ENCODE measurements around the gene MAPRE2. TPM values are rescaled to one million over a fixed set of nuclear protein-coding genes. Genes with fewer than 3 reads are reported as not detected.

MAPRE2 gene
- total RNA-seq, 1 experiment from 2014 or later, result 16.4 TPM

DNA sequence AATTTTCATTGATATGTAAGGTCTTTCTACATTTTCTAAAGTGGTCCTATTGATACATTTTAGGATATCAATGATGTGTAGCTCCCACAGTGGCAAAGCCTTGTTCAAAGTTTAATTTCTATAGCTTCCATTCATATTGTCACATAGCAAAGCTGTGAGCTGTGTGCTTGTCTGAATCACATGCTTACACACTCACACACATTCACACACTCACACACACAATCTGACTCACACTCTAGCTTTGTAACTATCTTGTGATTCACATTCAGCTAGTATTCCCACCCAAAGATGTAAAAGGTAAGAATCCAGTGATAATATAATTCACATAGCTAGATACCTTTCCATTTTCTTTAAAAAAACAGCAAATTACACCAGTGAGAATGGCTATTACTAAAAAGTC, 58.7 kb downstream of the MAPRE2 start:
- H3K4me3 ChIP-seq (ENCODE audit: low read depth, low read length, poor library complexity, severe bottlenecking), result no peak overlapping the region
- TF ChIP-seq EZH2 (IDR thresholded peaks at IDR 0.05; ENCODE audit: borderline replicate concordance, low read depth, low read length, poor library complexity, severe bottlenecking), result no peak
- TF ChIP-seq, protein P1, sequence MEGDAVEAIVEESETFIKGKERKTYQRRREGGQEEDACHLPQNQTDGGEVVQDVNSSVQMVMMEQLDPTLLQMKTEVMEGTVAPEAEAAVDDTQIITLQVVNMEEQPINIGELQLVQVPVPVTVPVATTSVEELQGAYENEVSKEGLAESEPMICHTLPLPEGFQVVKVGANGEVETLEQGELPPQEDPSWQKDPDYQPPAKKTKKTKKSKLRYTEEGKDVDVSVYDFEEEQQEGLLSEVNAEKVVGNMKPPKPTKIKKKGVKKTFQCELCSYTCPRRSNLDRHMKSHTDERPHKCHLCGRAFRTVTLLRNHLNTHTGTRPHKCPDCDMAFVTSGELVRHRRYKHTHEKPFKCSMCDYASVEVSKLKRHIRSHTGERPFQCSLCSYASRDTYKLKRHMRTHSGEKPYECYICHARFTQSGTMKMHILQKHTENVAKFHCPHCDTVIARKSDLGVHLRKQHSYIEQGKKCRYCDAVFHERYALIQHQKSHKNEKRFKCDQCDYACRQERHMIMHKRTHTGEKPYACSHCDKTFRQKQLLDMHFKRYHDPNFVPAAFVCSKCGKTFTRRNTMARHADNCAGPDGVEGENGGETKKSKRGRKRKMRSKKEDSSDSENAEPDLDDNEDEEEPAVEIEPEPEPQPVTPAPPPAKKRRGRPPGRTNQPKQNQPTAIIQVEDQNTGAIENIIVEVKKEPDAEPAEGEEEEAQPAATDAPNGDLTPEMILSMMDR (conservative IDR thresholded peaks at IDR 0.05; ENCODE audit: low read depth, low read length), result no peak
- intact Hi-C loops (cut with micrococcal nuclease; ENCODE audit: unreplicated experiment), result no loop called here
- H3K27me3 ChIP-seq (replicated peaks; ENCODE audit: insufficient read depth, low read depth, low read length, poor library complexity), result no peaks in the 10 kb centered on the region
- no TSS peak for BruUV-seq (replicated peaks)
- POLR2A ChIA-PET (ENCODE audit: low non-redundant PET), result no interaction called here
- no peaks in the 10 kb centered on the region for H3K36me3 ChIP-seq (ENCODE audit: insufficient read depth, low read length, poor library complexity, severe bottlenecking)
- H3K9me3 ChIP-seq (ENCODE audit: low read depth, low read length, poor library complexity, severe bottlenecking), result no peaks in the 10 kb centered on the region
- H3K4me1 ChIP-seq (ENCODE audit: insufficient read depth, low read length, poor library complexity, severe bottlenecking), result no peaks in the 10 kb centered on the region
- DNase-seq (ENCODE audit: low spot score), result no peak
- no peak overlapping the region for H3K27ac ChIP-seq (ENCODE audit: low read depth, low read length, poor library complexity, severe bottlenecking)
- CTCF ChIA-PET, result no interaction called here

DNA sequence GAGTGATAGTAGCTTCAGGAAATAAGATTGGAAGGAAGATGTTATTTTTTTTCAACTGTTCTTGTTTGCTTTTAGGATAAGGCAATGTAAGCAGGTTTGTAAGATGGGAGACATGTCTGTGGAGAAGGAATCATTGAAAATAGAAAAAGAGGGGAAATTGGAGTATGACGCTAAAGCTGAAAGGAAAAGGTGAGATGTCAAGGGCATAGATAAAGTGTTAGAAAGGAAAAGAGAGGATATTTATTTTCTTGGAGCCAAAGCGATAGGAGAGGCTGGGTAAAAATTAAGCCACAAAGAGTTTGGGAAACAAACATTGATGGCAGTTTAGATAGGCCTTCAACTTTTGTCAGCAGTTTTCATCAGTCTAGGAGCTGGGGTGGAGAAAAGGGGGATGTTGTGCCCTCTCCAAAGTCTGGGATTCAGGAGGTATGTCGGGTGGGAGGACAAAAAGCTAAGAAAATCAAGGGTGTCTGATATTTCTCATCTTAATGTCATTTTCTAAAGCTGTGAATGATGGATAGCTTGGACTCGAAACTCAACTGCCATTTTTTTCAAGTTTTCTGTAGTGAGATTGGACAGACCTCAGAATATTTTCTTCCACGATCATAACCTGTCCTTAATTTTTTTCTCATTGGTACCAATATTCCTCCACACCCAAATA, 63.3 kb downstream of the MAPRE2 start:
- BruUV-seq (replicated peaks), result no TSS peak
- intact Hi-C loops (cut with micrococcal nuclease; ENCODE audit: unreplicated experiment), result no loop called here
- Histone ChIP-seq H3K4me1 (ENCODE audit: insufficient read depth, low read length, poor library complexity, severe bottlenecking) (no peaks in the 10 kb centered on the region), H3K36me3 (ENCODE audit: insufficient read depth, low read length, poor library complexity, severe bottlenecking) (no peaks in the 10 kb centered on the region), H3K4me3 (ENCODE audit: low read depth, low read length, poor library complexity, severe bottlenecking) (no peak overlapping the region), H3K27me3 (replicated peaks; ENCODE audit: insufficient read depth, low read depth, low read length, poor library complexity) (no peaks in the 10 kb centered on the region), H3K9me3 (ENCODE audit: low read depth, low read length, poor library complexity, severe bottlenecking) (no peaks in the 10 kb centered on the region), H3K27ac (ENCODE audit: low read depth, low read length, poor library complexity, severe bottlenecking) (no peak overlapping the region)
- TF ChIP-seq, protein P1 (conservative IDR thresholded peaks at IDR 0.05; ENCODE audit: low read depth, low read length), result no peak
- TF ChIP-seq EZH2 (IDR thresholded peaks at IDR 0.05; ENCODE audit: borderline replicate concordance, low read depth, low read length, poor library complexity, severe bottlenecking), result no peak
- ChIA-PET CTCF (no interaction called here), POLR2A (ENCODE audit: low non-redundant PET) (no interaction called here)
- no peak for DNase-seq (ENCODE audit: low spot score)

DNA sequence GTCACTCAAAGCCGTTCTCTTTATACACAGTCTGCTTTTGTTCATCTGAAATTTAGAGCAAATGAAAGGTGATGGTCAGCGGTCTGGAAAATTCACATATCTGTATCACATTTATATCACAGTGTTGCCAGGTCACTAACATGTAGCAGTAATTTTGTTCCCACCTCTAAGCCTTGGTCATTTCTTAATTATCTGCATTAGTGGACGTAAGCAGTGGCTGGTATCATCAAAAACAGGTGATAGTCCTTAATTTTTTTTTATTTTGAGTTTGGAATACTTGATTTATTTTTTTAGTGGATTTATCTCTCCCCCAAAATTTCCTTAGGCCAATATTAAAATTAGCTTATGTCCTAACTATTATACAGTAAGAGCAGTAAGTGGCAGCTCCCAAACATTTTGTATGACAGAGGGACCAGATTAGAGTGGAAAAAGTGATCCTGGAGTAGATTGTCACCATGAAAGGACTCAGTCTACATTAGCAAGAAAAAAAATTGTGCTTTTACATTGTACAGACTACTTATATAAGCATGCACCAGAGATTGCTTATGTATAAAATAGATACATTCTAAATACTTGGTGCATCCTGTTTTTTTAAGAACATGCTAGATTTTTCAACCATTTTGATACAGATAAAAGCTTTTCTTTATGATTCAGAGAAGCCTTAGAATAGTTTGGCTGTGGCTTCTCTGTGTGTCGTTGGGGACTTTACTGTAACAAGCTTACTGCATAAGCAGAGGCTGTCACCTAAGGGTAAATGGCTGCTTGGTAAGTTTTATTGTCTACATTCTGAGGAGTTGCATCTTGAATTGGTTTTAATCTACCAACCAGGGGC, 65.0 kb downstream of the MAPRE2 start:
- no peaks in the 10 kb centered on the region for H3K27me3 ChIP-seq (replicated peaks; ENCODE audit: insufficient read depth, low read depth, low read length, poor library complexity)
- DNase-seq (ENCODE audit: low spot score), result no peak
- CTCF ChIA-PET, result no interaction called here
- H3K36me3 ChIP-seq (ENCODE audit: insufficient read depth, low read length, poor library complexity, severe bottlenecking), result no peaks in the 10 kb centered on the region
- TF ChIP-seq, protein P1 (conservative IDR thresholded peaks at IDR 0.05; ENCODE audit: low read depth, low read length), result no peak
- TF ChIP-seq EZH2 (IDR thresholded peaks at IDR 0.05; ENCODE audit: borderline replicate concordance, low read depth, low read length, poor library complexity, severe bottlenecking), result no peak
- no peak overlapping the region for H3K27ac ChIP-seq (ENCODE audit: low read depth, low read length, poor library complexity, severe bottlenecking)
- no peaks in the 10 kb centered on the region for H3K9me3 ChIP-seq (ENCODE audit: low read depth, low read length, poor library complexity, severe bottlenecking)
- POLR2A ChIA-PET (ENCODE audit: low non-redundant PET), result no interaction called here
- H3K4me3 ChIP-seq (ENCODE audit: low read depth, low read length, poor library complexity, severe bottlenecking), result no peak overlapping the region
- H3K4me1 ChIP-seq (ENCODE audit: insufficient read depth, low read length, poor library complexity, severe bottlenecking), result no peaks in the 10 kb centered on the region
- no TSS peak for BruUV-seq (replicated peaks)
- intact Hi-C loops (cut with micrococcal nuclease; ENCODE audit: unreplicated experiment), result no loop called here
